GM18858 (cell line): Measurements from ENCODE around the gene UCP2.
"Not testable (repeated sequence)": the region's sequence is repeated elsewhere in the genome, so short reads cannot be mapped to it uniquely, and the experiment has no call there.

ENCODE experiments used
- ATAC-seq: cut with Tn5 transposase; IDR thresholded peaks from one replicate; pipeline ENCODE4 v1.9.1; 2021; ENCODE audit not compliant: unreplicated experiment

UCP2 gene

GRCh38 chr11:73946798-73947458 is 35.7 kb downstream of the UCP2 start:
- ATAC-seq, result no peak

- ATAC-seq, result no peak
Measured at GRCh38 chr11:73945396-73945795, 37.2 kb downstream of the UCP2 start.

GRCh38 chr11:73944901-73945300 is 37.7 kb downstream of the UCP2 start:
- no peak for ATAC-seq

GRCh38 chr11:73944085-73944484 is 38.6 kb downstream of the UCP2 start:
- ATAC-seq, result no peak

- ATAC-seq, result no peak
Measured at GRCh38 chr11:73942010-73942409, 40.6 kb downstream of the UCP2 start.

GRCh38 chr11:73940801-73941570 is 41.7 kb downstream of the UCP2 start:
- ATAC-seq, result no peak

- ATAC-seq, result no peak
Measured at GRCh38 chr11:73939096-73939495, 43.5 kb downstream of the UCP2 start.

GRCh38 chr11:73936047-73936446 is 46.6 kb downstream of the UCP2 start:
- not testable (repeated sequence) for ATAC-seq

- no peak for ATAC-seq
Measured at GRCh38 chr11:73932781-73933180, 49.9 kb downstream of the UCP2 start.

GRCh38 chr11:73931951-73932350 is 50.7 kb downstream of the UCP2 start:
- ATAC-seq, result no peak

- no peak for ATAC-seq
Measured at GRCh38 chr11:73931039-73931645, 51.5 kb downstream of the UCP2 start.

- ATAC-seq, result no peak
Measured at GRCh38 chr11:73929388-73929787, 53.3 kb downstream of the UCP2 start.
